GM13977 (cell line): ENCODE measurements around the gene GNPNAT1.

ENCODE experiments used
- DNase-seq: peaks from one replicate; pipeline ENCODE4 v3.0.0; 2012; ENCODE audit warnings: low spot score
- CTCF ChIP-seq: IDR thresholded peaks from 2 replicates; pipeline ENCODE4 v1.5.1; 2012; ENCODE audit warnings: mild to moderate bottlenecking, control low read depth; ENCODE audit not compliant: insufficient read depth; ENCODE audit errors: extremely low read depth, missing control alignments
- in situ Hi-C: fragments of 300-500 bp; cut with MboI; formaldehyde crosslinking; loops from one replicate; pipeline ENCODE4 v1.12.0; 2022; ENCODE audit warnings: low sequenced_read_pairs, low pct_unique_long_range_greater_than_20kb, mixed read lengths, inconsistent platforms; ENCODE audit not compliant: unreplicated experiment

The GNPNAT1 gene

GRCh38 chr14:52808101-52808500 lies 16.7 kb upstream of the GNPNAT1 start:
- in situ Hi-C loops = no loop called here
- no peak for TF ChIP-seq CTCF
- no peak for DNase-seq

GRCh38 chr14:52806115-52806514 lies 14.7 kb upstream of the GNPNAT1 start:
- DNase-seq = no peak
- in situ Hi-C loops = no loop called here

GRCh38 chr14:52802597-52802996 lies 11.2 kb upstream of the GNPNAT1 start:
- in situ Hi-C loops = no loop called here
- no peak for TF ChIP-seq CTCF

More at GRCh38 chr14:52806115-52806514, 14.7 kb upstream of the GNPNAT1 start:
- TF ChIP-seq CTCF = no peak

GRCh38 chr14:52801014-52801712 lies 9.8 kb upstream of the GNPNAT1 start:
- in situ Hi-C loops = no loop called here
- no peak for DNase-seq
- no peak for TF ChIP-seq CTCF

More at GRCh38 chr14:52802597-52802996, 11.2 kb upstream of the GNPNAT1 start:
- no peak for DNase-seq

GRCh38 chr14:52798826-52799225 lies 7.4 kb upstream of the GNPNAT1 start:
- no peak for DNase-seq
- TF ChIP-seq CTCF = no peak
- in situ Hi-C loops = no loop called here

- DNase-seq = no peak
- in situ Hi-C loops = no loop called here
- no peak for TF ChIP-seq CTCF
Measured at GRCh38 chr14:52797653-52798052, 6.2 kb upstream of the GNPNAT1 start.
